Mesenchymal stem cell (in vitro differentiated cells and primary cell): ENCODE results near the gene KRT73.

ENCODE experiments used
- DNase-seq: peaks from one replicate; pipeline ENCODE4 v3.0.0-alpha.2; 2013
- H2AFZ ChIP-seq: one replicate; pipeline ENCODE4 v1.6.1; 2013; ENCODE audit warnings: low read depth, mild to moderate bottlenecking, control low read depth, inconsistent platforms, low read length, moderate library complexity
- H2AK5ac ChIP-seq: 2 replicates; pipeline ENCODE4 v1.6.1; 2013; ENCODE audit warnings: low read length, moderate library complexity, mild to moderate bottlenecking, inconsistent platforms; ENCODE audit not compliant: severe bottlenecking
- H2BK120ac ChIP-seq: one replicate; pipeline ENCODE4 v1.6.1; 2013; ENCODE audit warnings: low read depth, mild to moderate bottlenecking, inconsistent platforms, low read length, moderate library complexity
- H2BK12ac ChIP-seq, 2 experiments: one replicate each; pipeline ENCODE4 v1.6.1; 2013; ENCODE audit warnings: inconsistent platforms in 2 of 2, low read length in 2 of 2, mild to moderate bottlenecking in 2 of 2, moderate library complexity in 2 of 2, control low read depth in 1 of 2
- H2BK15ac ChIP-seq: one replicate; pipeline ENCODE4 v1.6.1; 2013; ENCODE audit warnings: mild to moderate bottlenecking, low read depth, inconsistent platforms; ENCODE audit not compliant: poor library complexity, severe bottlenecking
- H2BK5ac ChIP-seq: 2 replicates; pipeline ENCODE4 v1.6.1; 2013; ENCODE audit warnings: low read depth, mild to moderate bottlenecking, low read length, control low read depth, inconsistent platforms; ENCODE audit not compliant: poor library complexity, severe bottlenecking
- H3K14ac ChIP-seq, 2 experiments: one replicate each; pipeline ENCODE4 v1.6.1; 2013; ENCODE audit warnings: inconsistent platforms in 2 of 2, low read length in 2 of 2, control low read depth in 1 of 2, mild to moderate bottlenecking in 1 of 2, moderate library complexity in 1 of 2
- H3K18ac ChIP-seq, 2 experiments: one replicate each; pipeline ENCODE4 v1.6.1; 2013; ENCODE audit warnings: inconsistent platforms in 2 of 2, low read length in 2 of 2, control low read depth in 1 of 2, low read depth in 1 of 2, mild to moderate bottlenecking in 1 of 2
- H3K23ac ChIP-seq, 2 experiments: one replicate each; pipeline ENCODE4 v1.6.1; 2013; ENCODE audit warnings: inconsistent platforms in 2 of 2, low read length in 2 of 2, mild to moderate bottlenecking in 2 of 2, moderate library complexity in 2 of 2, control low read depth in 1 of 2
- H3K27ac ChIP-seq: 2 replicates; pipeline ENCODE4 v1.5.1; 2013; ENCODE audit warnings: mild to moderate bottlenecking, moderate library complexity, low read length, control low read depth, inconsistent platforms; ENCODE audit not compliant: poor library complexity, severe bottlenecking
- H3K27me3 ChIP-seq, 2 experiments: 2 replicates each; pipeline versions ENCODE4 v1.6.1 to v1.7.0; 2013; ENCODE audit warnings: low read length in 2 of 2, mild to moderate bottlenecking in 2 of 2, moderate library complexity in 2 of 2, control low read depth in 1 of 2, inconsistent platforms in 1 of 2; ENCODE audit not compliant: control insufficient read depth in 1 of 2, insufficient read depth in 1 of 2
- H3K36me3 ChIP-seq, 2 experiments: 2 replicates each; pipeline versions ENCODE4 v1.6.1 to v1.7.0; 2013; ENCODE audit warnings: low read length in 2 of 2, control low read depth in 1 of 2, inconsistent platforms in 1 of 2, low read depth in 1 of 2, mild to moderate bottlenecking in 1 of 2; ENCODE audit not compliant: insufficient read depth in 2 of 2, control insufficient read depth in 1 of 2
- H3K4ac ChIP-seq, 2 experiments: one replicate each; pipeline ENCODE4 v1.6.1; 2013; ENCODE audit warnings: inconsistent platforms in 2 of 2, low read length in 2 of 2, mild to moderate bottlenecking in 2 of 2, moderate library complexity in 2 of 2, control low read depth in 1 of 2, low read depth in 1 of 2
- H3K4me1 ChIP-seq: 2 replicates; pipeline ENCODE4 v1.6.1; 2013; ENCODE audit warnings: low read depth, low read length, control low read depth; ENCODE audit not compliant: control insufficient read depth, insufficient read depth
- H3K4me2 ChIP-seq: 2 replicates; pipeline ENCODE4 v1.6.1; 2013; ENCODE audit warnings: low read length, mild to moderate bottlenecking, inconsistent platforms; ENCODE audit not compliant: poor library complexity, severe bottlenecking
- H3K4me3 ChIP-seq, 2 experiments: 2 replicates each; pipeline versions ENCODE4 v1.5.1 to v1.7.0; 2013; ENCODE audit warnings: low read length in 2 of 2, mild to moderate bottlenecking in 2 of 2, control low read depth in 1 of 2, low read depth in 1 of 2; ENCODE audit not compliant: insufficient read depth in 1 of 2
- H3K79me1 ChIP-seq: replicated peaks from 2 replicates; pipeline ENCODE4 v1.6.1; 2013; ENCODE audit warnings: mild to moderate bottlenecking, control low read depth, low read length, inconsistent platforms; ENCODE audit not compliant: poor library complexity, severe bottlenecking
- H3K9ac ChIP-seq: 2 replicates; pipeline ENCODE4 v1.7.0; 2013; ENCODE audit warnings: mild to moderate bottlenecking, low read length, moderate library complexity
- H3K9me3 ChIP-seq: 2 replicates; pipeline ENCODE4 v1.7.0; 2013; ENCODE audit warnings: mild to moderate bottlenecking, low read length; ENCODE audit not compliant: control insufficient read depth
- H4K8ac ChIP-seq: one replicate; pipeline ENCODE4 v1.6.1; 2013; ENCODE audit warnings: inconsistent platforms, mild to moderate bottlenecking, low read length, moderate library complexity
- H4K91ac ChIP-seq: one replicate; pipeline ENCODE4 v1.6.1; 2013; ENCODE audit warnings: mild to moderate bottlenecking, low read length, inconsistent platforms
- WGBS: methylation state at CpG from one replicate; pipeline ENCODE4 v1.1.7; 2013; ENCODE audit warnings: mixed read lengths; 5-methylcytosine and 5-hydroxymethylcytosine counted together

Gene KRT73

GRCh38 chr12:52605542-52605941 is 12.8 kb downstream of the KRT73 start:
- H2AK5ac ChIP-seq = no peak overlapping the region
- DNase-seq = no peak
- no peak overlapping the region for H4K91ac ChIP-seq
- no peaks in the 10 kb centered on the region for H3K4me1 ChIP-seq
- H2BK5ac ChIP-seq = no peak overlapping the region
- no peak overlapping the region for H4K8ac ChIP-seq
- H3K79me1 ChIP-seq = no peaks in the 10 kb centered on the region
- peaks cover 33 to 77% of the 10 kb centered on the region in 2 experiments for H3K27me3 ChIP-seq
- H3K4ac ChIP-seq = no peak overlapping the region
- H3K23ac ChIP-seq = no peak overlapping the region
- H2BK12ac ChIP-seq = no peak overlapping the region
- no peak overlapping the region for H2BK15ac ChIP-seq
- H2AFZ ChIP-seq = no peak overlapping the region
- H3K36me3 ChIP-seq = no peaks in the 10 kb centered on the region
- no peak overlapping the region for H3K18ac ChIP-seq
- H3K14ac ChIP-seq = no peak overlapping the region
- WGBS = 89% methylated on average over 1 of the region's 1 CpG
- no peak overlapping the region for H3K4me3 ChIP-seq
- H2BK120ac ChIP-seq = no peak overlapping the region
- no peaks in the 10 kb centered on the region for H3K9me3 ChIP-seq
- no peak overlapping the region for H3K9ac ChIP-seq
- no peak overlapping the region for H3K27ac ChIP-seq
- no peak overlapping the region for H3K4me2 ChIP-seq

GRCh38 chr12:52604859-52605258 is 13.5 kb downstream of the KRT73 start:
- Histone ChIP-seq H3K79me1 (no peaks in the 10 kb centered on the region), H2AK5ac (no peak overlapping the region), H3K4me1 (no peaks in the 10 kb centered on the region), H2BK5ac (no peak overlapping the region), H3K9ac (no peak overlapping the region), H3K27ac (no peak overlapping the region), H2BK12ac (no peak overlapping the region), H3K18ac (no peak overlapping the region), H3K27me3 (peaks cover 33 to 78% of the 10 kb centered on the region in 2 experiments), H2BK120ac (no peak overlapping the region), H3K4ac (no peak overlapping the region), H3K4me2 (no peak overlapping the region), H2BK15ac (no peak overlapping the region), H4K91ac (no peak overlapping the region), H3K4me3 (no peak overlapping the region), H3K36me3 (no peaks in the 10 kb centered on the region), H3K9me3 (no peaks in the 10 kb centered on the region), H3K14ac (no peak overlapping the region), H4K8ac (no peak overlapping the region), H3K23ac (no peak overlapping the region), H2AFZ (no peak overlapping the region)
- no peak for DNase-seq

- H2AK5ac ChIP-seq = no peak overlapping the region
- H3K18ac ChIP-seq = no peak overlapping the region
- WGBS = 75% methylated on average over 2 of the region's 2 CpGs
- H2AFZ ChIP-seq = no peak overlapping the region
- DNase-seq = no peak
- no peaks in the 10 kb centered on the region for H3K9me3 ChIP-seq
- no peak overlapping the region for H3K4me3 ChIP-seq
- H3K79me1 ChIP-seq = no peaks in the 10 kb centered on the region
- no peak overlapping the region for H2BK12ac ChIP-seq
- no peak overlapping the region for H3K14ac ChIP-seq
- no peak overlapping the region for H3K9ac ChIP-seq
- no peaks in the 10 kb centered on the region for H3K36me3 ChIP-seq
- no peak overlapping the region for H2BK120ac ChIP-seq
- no peak overlapping the region for H3K4ac ChIP-seq
- peaks cover 34 to 78% of the 10 kb centered on the region in 2 experiments for H3K27me3 ChIP-seq
- H4K8ac ChIP-seq = no peak overlapping the region
- H3K23ac ChIP-seq = no peak overlapping the region
- H3K4me2 ChIP-seq = no peak overlapping the region
- no peak overlapping the region for H3K27ac ChIP-seq
- no peak overlapping the region for H4K91ac ChIP-seq
- H2BK5ac ChIP-seq = no peak overlapping the region
- no peaks in the 10 kb centered on the region for H3K4me1 ChIP-seq
- H2BK15ac ChIP-seq = no peak overlapping the region
Measured at GRCh38 chr12:52603314-52603713, 15.0 kb downstream of the KRT73 start.

GRCh38 chr12:52602552-52602951 is 15.8 kb downstream of the KRT73 start:
- H3K23ac ChIP-seq = no peak overlapping the region
- WGBS = 88% methylated on average over 5 of the region's 5 CpGs

More at GRCh38 chr12:52602552-52602951, 15.8 kb downstream of the KRT73 start:
- Histone ChIP-seq H2AFZ (no peak overlapping the region), H3K4me2 (no peak overlapping the region), H3K14ac (no peak overlapping the region), H3K36me3 (no peaks in the 10 kb centered on the region), H2BK120ac (no peak overlapping the region), H3K18ac (no peak overlapping the region), H3K4me3 (no peak overlapping the region), H4K8ac (no peak overlapping the region), H3K9me3 (no peaks in the 10 kb centered on the region), H3K27ac (no peak overlapping the region), H2BK5ac (no peak overlapping the region), H3K9ac (no peak overlapping the region), H2BK15ac (no peak overlapping the region), H2AK5ac (no peak overlapping the region), H3K79me1 (no peaks in the 10 kb centered on the region), H4K91ac (no peak overlapping the region), H3K4ac (no peak overlapping the region), H3K27me3 (peaks cover 33 to 75% of the 10 kb centered on the region in 2 experiments), H3K4me1 (no peaks in the 10 kb centered on the region), H2BK12ac (no peak overlapping the region)
- DNase-seq = no peak
